Lower lobe of right lung (tissue), 2 donors: ENCODE results near the gene SSC5D. TPM values are rescaled to one million over a fixed set of nuclear protein-coding genes. Genes with fewer than 3 reads are reported as not detected.

ENCODE experiments used
- ATAC-seq, 2 donors: fragments of 200-7000 bp; cut with Tn5 transposase; one replicate each; pipeline ENCODE4 v1.9.1; 2020 to 2022; ENCODE audit warnings: mild to moderate bottlenecking in 2 of 2, moderate library complexity in 2 of 2
- DNase-seq: peaks from one replicate; pipeline ENCODE4 v3.0.0-alpha.2; 2020
- H3K27ac ChIP-seq: fragments of 200-600 bp; one replicate; pipeline ENCODE4 v1.8.0; 2022
- H3K27me3 ChIP-seq: fragments of 200-600 bp; one replicate; pipeline ENCODE4 v1.8.0; 2022; ENCODE audit warnings: low read depth
- H3K36me3 ChIP-seq: fragments of 200-600 bp; one replicate; pipeline ENCODE4 v1.8.0; 2022; ENCODE audit warnings: mild to moderate bottlenecking
- H3K4me1 ChIP-seq: fragments of 200-600 bp; one replicate; pipeline ENCODE4 v1.8.0; 2022
- H3K4me3 ChIP-seq: fragments of 200-600 bp; one replicate; pipeline ENCODE4 v1.8.0; 2022; ENCODE audit warnings: mild to moderate bottlenecking
- H3K9me3 ChIP-seq: fragments of 200-600 bp; one replicate; pipeline ENCODE4 v1.8.0; 2022
- intact Hi-C: fragments of 100-400 bp; cut with DNase I; formaldehyde crosslinking; loops from one replicate; pipeline ENCODE4 v1.11.0; 2022
- total RNA-seq: library from RNA; stranded (reverse); fragmentation: NEBNext Ultra II Directional; extraction: Animal tissue kit (Norgen Biotek cat#: 25700); gene quantifications from one replicate; pipeline ENCODE4 v1.2.1, GENCODE V29; 2021
- TF ChIP-seq, protein P1 (sequence below): fragments of 200-600 bp; IDR thresholded peaks from one replicate; pipeline ENCODE4 v1.8.0; 2022; ENCODE audit warnings: antibody characterized with exemption, mild to moderate bottlenecking
- donor health status: DM: no; HTN: yes; CAD: no; lungs with severe emphysema.

SSC5D gene
- total RNA-seq, 1 donor from 2014 or later, result 4.7 TPM

DNA sequence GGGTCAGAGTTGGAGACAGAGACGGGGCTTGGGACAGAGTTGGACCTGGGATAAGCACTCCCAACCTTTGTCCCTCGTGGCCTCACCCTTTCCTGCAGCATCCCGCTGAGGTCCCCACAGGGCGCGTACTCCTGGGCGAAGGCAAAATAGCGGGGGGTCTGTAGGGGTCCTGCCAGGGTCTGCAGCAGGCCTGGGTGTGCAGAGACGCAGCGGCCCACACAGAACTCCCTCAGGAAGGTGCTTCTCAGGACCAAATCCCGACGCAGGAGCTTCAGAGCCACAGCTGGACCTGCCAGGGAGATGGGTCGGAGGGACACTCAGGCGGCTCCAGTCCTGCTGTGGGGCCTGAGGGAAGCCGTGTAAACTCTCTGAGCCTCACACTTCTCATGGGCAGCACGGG, 55.8 kb downstream of the SSC5D start:
- Histone ChIP-seq H3K36me3 (no peaks in the 10 kb centered on the region), H3K9me3 (no peaks in the 10 kb centered on the region), H3K4me1 (peaks cover 5% of the 10 kb centered on the region), H3K27me3 (no peaks in the 10 kb centered on the region), H3K4me3 (no peak overlapping the region), H3K27ac (no peak overlapping the region)
- intact Hi-C loops, result no loop called here
- TF ChIP-seq, protein P1, sequence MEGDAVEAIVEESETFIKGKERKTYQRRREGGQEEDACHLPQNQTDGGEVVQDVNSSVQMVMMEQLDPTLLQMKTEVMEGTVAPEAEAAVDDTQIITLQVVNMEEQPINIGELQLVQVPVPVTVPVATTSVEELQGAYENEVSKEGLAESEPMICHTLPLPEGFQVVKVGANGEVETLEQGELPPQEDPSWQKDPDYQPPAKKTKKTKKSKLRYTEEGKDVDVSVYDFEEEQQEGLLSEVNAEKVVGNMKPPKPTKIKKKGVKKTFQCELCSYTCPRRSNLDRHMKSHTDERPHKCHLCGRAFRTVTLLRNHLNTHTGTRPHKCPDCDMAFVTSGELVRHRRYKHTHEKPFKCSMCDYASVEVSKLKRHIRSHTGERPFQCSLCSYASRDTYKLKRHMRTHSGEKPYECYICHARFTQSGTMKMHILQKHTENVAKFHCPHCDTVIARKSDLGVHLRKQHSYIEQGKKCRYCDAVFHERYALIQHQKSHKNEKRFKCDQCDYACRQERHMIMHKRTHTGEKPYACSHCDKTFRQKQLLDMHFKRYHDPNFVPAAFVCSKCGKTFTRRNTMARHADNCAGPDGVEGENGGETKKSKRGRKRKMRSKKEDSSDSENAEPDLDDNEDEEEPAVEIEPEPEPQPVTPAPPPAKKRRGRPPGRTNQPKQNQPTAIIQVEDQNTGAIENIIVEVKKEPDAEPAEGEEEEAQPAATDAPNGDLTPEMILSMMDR, result no peak
- DNase-seq (no peak), ATAC-seq (no peak)

DNA sequence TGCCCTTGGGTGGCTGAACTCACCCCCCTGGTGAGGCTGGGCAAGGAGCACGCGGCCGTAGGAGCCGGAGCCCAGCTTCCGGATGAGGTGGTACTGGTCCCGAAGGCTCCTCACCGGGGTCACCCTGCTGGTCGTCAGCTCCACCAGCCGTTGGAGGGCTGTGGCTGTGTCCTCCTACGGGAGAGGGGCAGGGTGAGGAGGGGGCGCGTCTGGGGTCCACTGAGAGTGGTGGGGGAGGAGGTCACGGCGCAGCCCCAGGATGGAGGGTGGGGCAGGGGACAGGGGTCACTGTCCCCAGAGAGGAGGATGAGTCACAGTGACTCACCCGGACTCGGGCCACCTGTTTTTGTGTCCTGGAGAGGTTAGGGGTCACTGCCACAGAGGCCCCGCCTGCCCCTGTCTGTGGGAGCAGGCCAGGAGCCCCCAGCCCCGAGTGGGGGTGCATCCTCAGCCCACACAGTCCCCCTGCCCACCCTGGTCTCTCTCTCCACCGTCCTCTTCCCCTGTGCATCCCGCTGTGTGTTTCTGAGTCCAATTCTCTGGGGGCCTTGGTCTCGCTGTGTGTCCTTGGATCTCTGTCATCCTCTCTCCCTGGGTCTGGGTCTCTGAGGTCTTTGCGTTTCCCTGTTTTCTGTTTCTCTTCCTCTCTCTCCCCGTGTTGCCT, 56.7 kb downstream of the SSC5D start:
- H3K4me3 ChIP-seq, result no peak overlapping the region
- no peak for ATAC-seq
- H3K27ac ChIP-seq, result no peak overlapping the region
- TF ChIP-seq, protein P1, result no peak
- H3K36me3 ChIP-seq, result no peaks in the 10 kb centered on the region
- H3K9me3 ChIP-seq, result no peaks in the 10 kb centered on the region
- intact Hi-C loops, result no loop called here
- H3K27me3 ChIP-seq, result peaks cover 4% of the 10 kb centered on the region
- peaks cover 14% of the 10 kb centered on the region for H3K4me1 ChIP-seq
- no peak for DNase-seq

DNA sequence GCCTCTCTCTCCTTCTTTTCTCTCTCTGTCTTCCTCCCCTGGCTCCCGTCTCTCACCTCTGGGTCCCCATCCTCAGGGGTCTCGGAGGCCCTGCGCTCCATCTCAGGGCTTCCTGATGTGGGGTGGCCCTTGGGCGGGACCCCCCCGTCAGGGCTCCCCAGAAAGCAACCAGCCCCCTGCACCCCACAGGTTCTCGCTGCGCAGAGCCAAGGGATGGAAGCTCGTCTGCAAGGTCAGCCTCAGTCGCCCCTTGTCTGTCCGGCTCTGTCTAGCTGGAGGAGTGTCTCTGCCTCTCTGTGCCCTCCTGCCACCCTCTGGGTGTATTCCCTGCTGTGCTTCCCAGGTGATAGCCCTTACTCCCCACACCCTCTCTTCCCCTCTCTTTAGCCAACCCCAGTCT, 57.2 kb downstream of the SSC5D start, which contains the start of gene SBK3:
Gene SBK3, minus strand, starts transcription at position 101 of the 400 bp plus-strand sequence. Its CDS starts 0 bp downstream, at position 101.
- TF ChIP-seq, protein P1, result no peak
- DNase-seq (no peak), ATAC-seq (no peak)
- Histone ChIP-seq H3K27ac (no peak within 1 kb of the TSS), H3K27me3 (peaks cover 4% of the 10 kb centered on the region), H3K4me3 (no peak within 1 kb of the TSS), H3K36me3 (no peaks in the 10 kb centered on the region), H3K4me1 (peaks cover 17% of the 10 kb centered on the region), H3K9me3 (no peaks in the 10 kb centered on the region)
- intact Hi-C loops, result no loop called here

DNA sequence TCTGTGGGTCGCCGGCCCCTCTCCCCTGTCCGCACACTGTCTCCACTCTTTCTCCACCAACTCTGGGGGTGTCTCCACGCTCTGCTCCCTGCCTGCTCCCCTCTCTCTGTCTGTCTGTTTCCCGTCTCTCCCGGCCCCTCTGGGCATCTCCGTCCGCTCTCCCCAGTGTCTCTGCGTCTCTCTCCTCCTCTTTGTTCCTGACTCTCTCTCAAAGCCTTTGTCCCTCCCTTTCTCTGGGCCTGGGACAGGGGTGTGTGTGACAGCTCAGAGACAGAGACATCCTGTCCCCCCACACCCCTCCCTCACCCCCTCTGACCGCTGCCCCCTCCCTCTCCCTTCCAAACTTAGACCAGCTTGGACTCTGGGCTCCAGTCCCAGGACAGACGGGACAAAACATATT, 57.8 kb downstream of the SSC5D start:
- Histone ChIP-seq H3K36me3 (no peaks in the 10 kb centered on the region), H3K9me3 (no peaks in the 10 kb centered on the region), H3K27ac (no peak overlapping the region), H3K4me3 (no peak overlapping the region), H3K27me3 (peaks cover 4% of the 10 kb centered on the region), H3K4me1 (peaks cover 17% of the 10 kb centered on the region)
- DNase-seq (no peak), ATAC-seq (peak in 1 of 2 donors; percentile 20)
- intact Hi-C loops, result no loop called here
- TF ChIP-seq, protein P1, result no peak

DNA sequence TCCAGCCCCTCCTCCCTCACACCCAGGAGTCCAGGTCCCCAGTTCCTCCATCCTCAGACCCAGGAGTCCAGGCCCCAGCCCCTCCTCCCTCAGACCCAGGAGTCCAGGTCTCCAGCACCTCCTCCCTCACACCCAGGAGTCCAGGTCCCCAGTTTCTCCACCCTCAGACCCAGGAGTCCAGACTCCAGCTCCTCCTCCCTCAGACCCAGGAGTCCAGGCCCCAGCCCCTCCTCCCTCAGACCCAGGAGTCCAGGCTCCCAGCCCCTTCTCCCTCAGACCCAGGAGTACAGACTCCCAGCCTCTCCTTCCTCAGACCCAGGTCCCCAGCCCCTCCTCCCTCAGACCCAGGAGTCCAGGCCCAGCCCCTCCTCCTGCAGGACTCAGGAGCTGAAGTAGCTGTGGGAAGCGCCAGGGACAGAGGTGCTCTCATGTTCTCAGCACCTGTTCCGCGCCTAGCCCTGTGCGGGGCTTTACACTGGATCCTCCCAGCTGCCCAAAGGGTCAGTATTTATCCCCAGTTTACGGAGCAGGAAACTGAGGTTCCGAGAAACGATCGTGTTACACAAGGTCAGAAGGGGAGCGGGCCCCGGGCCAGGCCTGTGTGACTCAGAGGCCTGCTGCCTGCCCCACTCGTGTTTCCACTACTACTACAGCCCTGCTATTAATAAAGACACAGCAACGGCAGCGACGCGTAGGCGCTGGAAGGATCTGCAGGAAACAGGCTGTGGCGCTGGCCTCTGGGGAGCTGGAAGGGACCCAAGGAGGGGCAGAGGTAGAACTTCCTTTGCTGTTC, 58.8 kb downstream of the SSC5D start:
- no peaks in the 10 kb centered on the region for H3K9me3 ChIP-seq
- peak; percentile 89 for DNase-seq
- H3K36me3 ChIP-seq, result no peaks in the 10 kb centered on the region
- peaks cover 17% of the 10 kb centered on the region for H3K4me1 ChIP-seq
- peaks cover 7% of the 10 kb centered on the region for H3K27me3 ChIP-seq
- peak; percentile 75 to 87 for ATAC-seq
- TF ChIP-seq, protein P1, result no peak
- intact Hi-C loops, result no loop called here
- peak overlapping the region; percentile 53 for H3K27ac ChIP-seq
- no peak overlapping the region for H3K4me3 ChIP-seq
